A549 (cell line): ENCODE results near the gene ARF1.

Experiments
- CTCF ChIP-seq: fragments of >200 bp; sonication (Bioruptor Twin); formaldehyde crosslinking; IDR thresholded peaks from 3 replicates; pipeline ENCODE4 v1.5.1; 2016
- EP300 ChIP-seq, 2 experiments: fragments of >200 bp; sonication (Bioruptor Twin); formaldehyde crosslinking; IDR thresholded peaks; 2 replicates in 1 of 2; 3 replicates in 1 of 2; pipeline ENCODE4 v1.6.1; 2016 to 2017
- HDAC2 ChIP-seq: fragments of 200-600 bp; sonication (generic); IDR thresholded peaks from 2 replicates; pipeline ENCODE4 v1.6.1; 2016
- MAX ChIP-seq: IDR thresholded peaks from 2 replicates; pipeline ENCODE4 v1.6.1; 2012
- RARB ChIP-seq: fragments of 250-450 bp; sonication (Bioruptor Pico); IDR thresholded peaks from 2 replicates; pipeline ENCODE4 v1.8.0; 2021; ENCODE audit warnings: mild to moderate bottlenecking, moderate library complexity
- RNF2 ChIP-seq: fragments of 200-600 bp; sonication (generic); IDR thresholded peaks from 2 replicates; pipeline ENCODE4 v1.6.1; 2016; ENCODE audit warnings: low read depth, mild to moderate bottlenecking, antibody characterized with exemption, moderate library complexity, borderline replicate concordance

- TF ChIP-seq CTCF: no peak
- TF ChIP-seq RNF2: no peak
- TF ChIP-seq HDAC2: no peak
- TF ChIP-seq RARB (CRISPR knock-in tag): no peak
- no peak for TF ChIP-seq EP300 (IDR thresholded peaks at IDR 0.05)
- no peak for TF ChIP-seq MAX
Measured at GRCh38 chr1:228146417-228147150, 64.1 kb downstream of the ARF1 start.
